ENCODE results near the gene FAM83G.

DNA sequence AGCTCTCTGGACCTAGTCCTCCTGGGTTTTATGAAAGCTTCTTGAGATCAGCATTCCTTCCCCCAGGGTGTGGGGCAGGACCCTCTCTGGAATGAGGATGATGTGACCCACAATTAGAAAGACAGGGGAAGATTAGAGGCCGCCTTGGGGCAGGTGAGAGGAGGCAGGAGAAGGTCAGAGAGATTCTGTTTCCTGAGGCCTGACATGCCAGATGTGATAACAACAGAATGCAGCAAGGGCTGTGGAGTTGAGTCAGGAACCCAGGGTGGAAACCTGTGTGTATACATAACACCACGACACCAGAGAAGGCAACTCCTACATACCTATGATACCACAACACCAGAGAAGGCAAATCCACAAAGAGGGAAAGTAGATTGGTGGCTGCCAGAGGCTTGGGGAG, 58.0 kb downstream of the FAM83G start:
- TF ChIP-seq SP1 (IDR thresholded peaks at IDR 0.05) (no peak), FOXK2 (IDR thresholded peaks at IDR 0.05) (no peak), L3MBTL2 (conservative IDR thresholded peaks at IDR 0.05) (no peak)

Data from HEK293T (cell line).